ENCODE data around the gene OTUD1.

Gene OTUD1

DNA sequence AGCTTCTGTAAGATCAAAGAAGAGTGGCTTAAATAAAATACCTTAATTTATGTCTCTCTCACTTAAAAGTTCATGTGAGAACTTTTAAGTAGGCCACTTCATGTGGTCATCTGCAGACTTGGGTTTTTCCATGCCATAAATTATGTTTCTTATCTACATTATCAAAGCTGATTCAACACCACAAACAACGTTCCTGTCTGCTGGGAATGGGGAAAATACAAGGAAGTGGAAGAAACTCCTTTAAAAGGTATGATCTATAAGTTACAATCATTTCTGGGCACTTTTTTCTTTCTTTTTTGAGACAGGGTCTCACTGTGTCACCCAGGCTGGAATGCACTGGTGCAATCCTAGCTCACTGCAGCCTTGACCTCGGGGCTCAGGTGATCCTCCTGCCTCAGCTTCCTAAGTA lies 16.9 kb upstream of the OTUD1 start:
- no peak for DNase-seq

DNA sequence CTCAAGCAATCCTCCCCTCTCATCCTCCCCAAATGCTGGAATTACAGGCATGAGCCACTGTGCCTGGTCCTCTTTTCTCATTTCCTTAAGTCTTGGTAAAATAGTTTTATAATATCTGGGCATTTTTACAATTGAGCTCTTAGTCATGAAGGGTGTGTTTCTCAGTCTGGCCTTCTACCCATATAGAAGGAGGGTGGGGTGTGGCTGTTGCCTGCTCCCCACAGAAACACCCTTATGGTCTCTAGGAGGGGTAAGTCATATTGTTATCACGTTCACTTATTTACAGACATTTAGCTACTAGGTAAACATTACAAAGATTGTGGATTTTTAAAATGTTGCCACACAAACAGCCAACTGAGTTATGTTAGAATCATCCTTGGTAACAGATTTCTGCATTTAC lies 6.7 kb upstream of the OTUD1 start:
- no peak for DNase-seq

DNA sequence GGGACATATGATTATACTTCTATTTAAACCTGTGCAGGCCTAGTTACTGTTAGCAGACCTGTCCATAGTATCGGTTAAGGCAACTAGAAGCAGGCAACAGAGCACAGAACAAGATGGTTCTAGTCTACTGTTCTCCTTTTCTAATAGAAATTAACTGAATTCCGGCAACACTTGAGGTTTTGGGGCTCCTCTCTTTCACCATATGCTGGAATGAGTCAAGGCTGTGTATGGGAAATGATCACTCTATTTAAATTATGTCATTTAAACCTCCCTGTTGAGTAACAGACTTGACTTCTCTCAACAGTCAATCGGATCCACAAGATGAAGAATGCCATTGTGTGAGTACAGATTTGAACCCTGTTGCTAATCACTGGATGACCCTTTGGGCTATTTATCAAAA lies 6.2 kb upstream of the OTUD1 start:
- DNase-seq = no peak

DNA sequence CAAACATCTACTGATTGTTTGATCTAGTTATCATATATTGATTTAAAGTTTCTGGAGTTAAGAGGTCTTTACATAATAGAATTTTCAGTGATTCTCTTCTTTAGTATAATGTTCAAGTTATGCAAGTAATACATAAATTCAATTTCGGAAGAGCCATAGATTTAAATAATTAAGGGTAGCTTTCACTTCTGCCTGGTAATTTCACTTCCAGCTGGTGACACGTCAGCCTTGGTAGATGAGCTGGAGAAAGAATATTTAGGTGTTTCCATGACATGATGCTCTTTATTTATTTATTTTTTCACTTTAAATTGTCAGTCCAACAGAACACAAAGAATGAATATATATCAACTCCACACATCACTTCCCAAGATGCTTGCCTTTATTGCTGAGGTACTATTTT lies 5.2 kb upstream of the OTUD1 start:
- DNase-seq = no peak

DNA sequence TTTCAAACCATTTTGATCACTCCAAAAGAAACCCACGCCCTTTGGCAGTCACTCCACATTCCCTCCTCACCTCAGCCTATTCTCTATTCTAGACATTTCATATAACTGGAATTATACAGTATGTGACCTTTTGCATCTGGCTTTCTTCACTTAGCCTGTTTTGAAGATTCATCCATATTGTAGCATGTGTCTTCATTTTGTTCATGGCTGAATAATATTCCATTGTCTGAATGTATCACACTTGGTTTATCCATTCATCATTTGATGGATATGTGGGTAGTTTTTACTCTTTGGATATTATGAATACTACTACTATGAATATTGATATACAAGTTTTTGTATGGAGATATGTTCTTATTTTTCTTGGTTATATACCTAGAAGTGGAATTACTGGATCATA lies 3.5 kb upstream of the OTUD1 start:
- no peak for DNase-seq

DNA sequence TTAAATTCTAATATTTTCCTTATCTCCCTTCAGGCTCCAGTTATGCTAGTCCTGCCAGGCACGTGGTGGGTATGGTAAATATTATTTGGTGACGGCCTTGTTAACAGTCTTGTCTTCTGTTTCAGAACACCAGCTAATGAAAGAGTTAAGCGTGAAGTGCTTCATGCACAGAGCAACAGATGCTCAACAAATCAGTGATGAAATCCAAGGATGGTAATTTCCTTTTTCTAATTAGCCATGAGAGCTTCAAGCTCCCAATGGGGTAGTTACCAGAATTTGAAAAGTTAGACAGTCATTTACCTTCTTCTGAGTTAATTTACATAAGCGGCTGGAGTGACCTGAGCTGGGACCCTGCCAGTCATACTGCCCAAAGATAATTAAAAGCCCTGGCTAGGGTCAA lies 1.9 kb upstream of the OTUD1 start:
- DNase-seq = no peak

DNA sequence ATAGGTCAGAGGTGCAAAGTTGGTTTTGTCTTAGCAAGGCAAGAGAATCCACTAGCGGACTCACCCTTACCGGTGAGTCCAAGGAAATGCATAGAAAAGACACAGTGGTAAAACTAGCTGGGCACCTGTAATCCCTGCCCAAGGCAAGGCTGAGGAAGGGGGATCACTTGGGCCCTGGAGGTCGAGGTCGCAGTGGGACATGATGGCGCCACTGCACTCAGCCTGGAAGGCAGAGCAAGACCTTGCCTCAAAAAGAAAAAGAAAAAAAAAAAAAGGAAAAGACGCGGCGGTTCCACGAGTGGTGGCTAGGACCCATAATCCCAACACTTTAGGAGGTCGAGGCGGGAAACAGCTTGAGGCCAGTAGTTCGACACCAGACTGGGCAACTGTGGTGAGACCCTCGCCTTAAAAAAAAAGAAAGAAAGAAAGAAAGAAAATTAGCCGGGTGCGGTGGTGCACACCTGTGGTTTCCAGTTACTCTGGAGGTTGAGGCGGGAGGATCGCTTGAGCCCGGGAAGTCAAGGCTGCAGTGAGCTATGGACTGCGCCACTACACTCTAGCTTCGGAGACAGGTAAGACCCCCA lies 820 bp upstream of the OTUD1 start:
- no peak for DNase-seq

DNA sequence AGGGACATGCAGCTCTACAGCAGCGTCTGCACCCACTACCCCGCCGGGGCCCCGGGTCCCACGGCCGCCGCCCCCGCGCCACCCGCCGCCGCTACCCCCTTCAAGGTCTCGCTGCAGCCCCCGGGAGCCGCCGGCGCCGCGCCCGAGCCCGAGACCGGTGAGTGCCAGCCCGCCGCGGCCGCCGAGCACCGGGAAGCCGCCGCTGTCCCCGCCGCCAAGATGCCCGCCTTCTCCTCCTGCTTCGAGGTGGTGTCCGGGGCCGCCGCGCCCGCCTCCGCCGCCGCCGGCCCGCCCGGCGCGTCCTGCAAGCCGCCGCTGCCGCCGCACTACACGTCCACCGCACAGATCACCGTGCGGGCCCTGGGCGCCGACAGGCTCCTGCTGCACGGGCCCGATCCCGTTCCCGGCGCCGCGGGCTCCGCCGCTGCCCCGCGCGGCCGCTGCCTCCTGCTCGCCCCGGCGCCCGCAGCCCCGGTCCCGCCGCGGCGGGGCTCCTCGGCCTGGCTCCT lies 631 bp downstream of the OTUD1 start:
- DNase-seq = peak in 3 of 14 donors; percentile 45 to 81 (median 65)

DNA sequence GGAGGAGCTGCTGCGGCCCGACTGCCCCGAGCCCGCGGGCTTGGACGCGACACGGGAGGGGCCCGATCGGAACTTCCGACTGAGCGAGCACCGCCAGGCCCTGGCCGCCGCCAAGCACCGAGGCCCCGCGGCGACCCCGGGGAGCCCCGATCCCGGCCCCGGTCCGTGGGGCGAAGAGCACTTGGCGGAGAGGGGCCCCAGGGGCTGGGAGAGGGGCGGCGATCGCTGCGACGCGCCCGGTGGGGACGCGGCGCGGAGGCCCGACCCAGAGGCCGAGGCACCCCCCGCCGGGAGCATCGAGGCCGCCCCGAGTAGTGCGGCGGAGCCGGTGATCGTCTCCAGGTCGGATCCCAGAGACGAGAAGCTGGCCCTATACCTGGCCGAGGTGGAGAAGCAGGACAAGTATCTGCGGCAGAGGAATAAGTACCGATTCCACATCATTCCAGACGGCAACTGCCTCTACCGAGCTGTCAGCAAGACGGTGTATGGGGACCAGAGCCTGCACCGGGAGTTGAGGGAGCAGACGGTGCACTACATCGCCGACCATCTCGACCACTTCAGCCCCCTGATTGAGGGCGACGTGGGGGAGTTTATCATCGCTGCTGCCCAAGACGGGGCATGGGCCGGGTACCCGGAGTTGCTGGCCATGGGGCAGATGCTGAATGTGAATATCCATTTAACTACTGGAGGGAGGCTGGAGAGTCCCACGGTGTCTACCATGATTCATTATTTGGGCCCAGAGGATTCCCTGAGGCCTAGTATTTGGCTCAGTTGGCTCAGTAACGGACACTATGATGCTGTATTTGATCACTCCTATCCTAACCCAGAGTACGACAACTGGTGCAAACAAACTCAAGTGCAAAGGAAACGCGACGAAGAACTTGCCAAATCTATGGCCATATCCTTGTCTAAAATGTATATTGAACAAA lies 1.4 kb downstream of the OTUD1 start:
- peak in 7 of 14 donors; percentile 25 to 59 (median 35) for DNase-seq

DNA sequence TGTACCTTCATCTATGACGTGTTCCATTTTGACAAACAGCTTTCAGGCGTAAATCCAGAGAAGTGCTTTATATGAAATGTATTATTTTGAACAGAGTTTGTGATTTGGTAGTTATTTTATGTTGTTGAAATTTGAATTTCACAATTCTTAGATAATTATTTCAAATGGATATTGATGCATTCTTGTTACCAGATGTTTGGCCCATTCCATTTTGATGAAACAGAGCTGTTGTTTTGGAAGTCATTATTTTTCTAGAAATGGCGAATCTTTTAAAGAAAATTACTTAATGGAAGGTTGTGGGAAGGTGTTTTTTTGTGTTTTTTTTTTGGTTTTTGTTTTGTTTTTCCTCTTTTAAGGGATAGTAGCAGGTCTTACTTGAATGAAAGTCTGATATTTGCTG lies 2.4 kb downstream of the OTUD1 start:
- DNase-seq = no peak

DNA sequence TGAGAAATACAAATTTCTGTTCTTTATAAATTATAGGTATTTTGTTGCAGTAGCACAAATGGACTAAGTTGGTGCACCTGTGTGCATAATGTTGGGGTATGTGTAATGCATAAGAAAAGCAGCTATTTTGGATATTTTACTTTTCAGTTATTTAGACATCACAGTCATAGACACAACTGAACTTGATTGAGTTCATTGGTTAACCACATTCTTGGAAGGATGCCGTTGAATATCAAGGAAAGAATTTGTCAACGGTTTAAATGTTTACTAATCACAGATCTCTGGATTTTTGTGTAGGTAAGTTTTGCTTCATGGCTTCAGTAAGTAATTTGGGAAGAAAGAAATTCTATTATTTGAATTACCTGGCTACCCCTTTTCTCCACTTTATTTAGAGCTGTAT lies 4.1 kb downstream of the OTUD1 start:
- no peak for DNase-seq

DNA sequence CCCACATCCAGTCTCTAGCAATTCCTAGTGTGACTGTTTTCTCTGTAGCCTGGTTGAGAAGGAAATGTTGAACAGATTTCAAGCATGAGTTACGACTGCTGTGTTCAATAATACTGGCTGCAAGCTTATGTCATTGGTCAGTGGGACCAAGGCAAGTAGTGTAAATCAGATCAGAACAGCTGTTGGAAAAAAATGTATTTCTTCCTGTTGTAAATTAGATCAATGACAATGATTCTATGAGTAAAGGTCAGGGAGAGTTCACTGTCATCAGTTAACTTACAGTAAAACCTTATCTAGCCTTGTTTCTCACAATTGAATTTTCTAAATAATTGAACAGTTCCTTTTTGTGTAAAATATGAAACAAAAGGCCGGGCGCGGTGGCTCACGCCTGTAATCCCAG lies 6.7 kb downstream of the OTUD1 start:
- no peak for DNase-seq

DNA sequence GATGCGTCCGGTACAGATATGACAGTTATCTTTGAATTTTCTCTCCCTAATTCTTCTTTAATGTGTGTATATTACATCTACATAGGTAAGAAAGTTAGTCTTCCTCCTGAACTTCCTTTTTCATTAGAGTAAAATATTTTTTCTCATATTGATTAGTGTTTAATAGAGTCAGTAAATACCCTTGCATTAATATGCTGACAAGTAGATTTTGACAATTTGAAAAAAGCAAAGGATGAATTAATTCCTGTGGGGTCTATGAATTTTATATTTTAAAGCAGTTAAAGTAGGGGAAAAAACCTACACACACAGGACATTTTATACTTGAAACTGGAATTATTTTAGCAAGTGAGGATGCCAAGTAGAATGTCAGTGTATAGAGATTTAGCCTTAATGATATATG lies 9.4 kb downstream of the OTUD1 start:
- DNase-seq = no peak

DNA sequence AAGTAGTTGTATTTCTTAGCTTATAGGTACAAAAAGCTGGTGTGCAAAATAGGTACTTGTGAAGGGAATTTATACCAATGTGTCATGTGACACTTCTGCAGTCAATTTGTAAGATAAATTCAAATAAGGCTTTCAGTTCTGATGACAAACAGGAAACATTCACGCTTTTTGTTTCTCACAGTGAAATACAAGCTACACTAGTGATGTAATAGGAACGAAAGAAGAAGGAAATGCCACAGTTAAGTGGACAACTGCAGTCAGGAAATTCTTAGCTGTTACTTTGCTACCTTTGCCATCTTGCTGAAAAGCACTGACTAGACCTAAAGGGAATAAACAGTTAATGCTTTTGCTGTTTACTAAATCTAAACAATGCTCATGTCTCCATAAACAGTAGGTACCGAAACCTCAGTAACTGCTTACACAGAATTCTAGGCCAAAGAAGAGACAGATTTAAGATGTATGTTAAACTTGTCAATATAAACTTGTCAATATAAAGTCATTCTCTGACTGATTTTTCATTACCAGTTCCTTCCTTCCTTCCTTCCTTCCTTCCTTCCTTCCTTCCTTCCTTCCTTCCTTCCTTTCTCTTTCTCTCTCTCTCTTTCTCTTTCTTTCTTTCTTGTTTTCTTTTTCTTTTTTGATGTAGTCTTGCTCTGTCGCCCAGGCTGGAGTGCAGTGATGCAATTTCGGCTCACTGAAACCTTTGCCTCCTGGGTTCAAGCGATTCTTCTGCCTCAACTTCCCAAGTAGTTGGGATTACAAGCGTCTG lies 10.1 kb downstream of the OTUD1 start:
- no peak for DNase-seq

DNA sequence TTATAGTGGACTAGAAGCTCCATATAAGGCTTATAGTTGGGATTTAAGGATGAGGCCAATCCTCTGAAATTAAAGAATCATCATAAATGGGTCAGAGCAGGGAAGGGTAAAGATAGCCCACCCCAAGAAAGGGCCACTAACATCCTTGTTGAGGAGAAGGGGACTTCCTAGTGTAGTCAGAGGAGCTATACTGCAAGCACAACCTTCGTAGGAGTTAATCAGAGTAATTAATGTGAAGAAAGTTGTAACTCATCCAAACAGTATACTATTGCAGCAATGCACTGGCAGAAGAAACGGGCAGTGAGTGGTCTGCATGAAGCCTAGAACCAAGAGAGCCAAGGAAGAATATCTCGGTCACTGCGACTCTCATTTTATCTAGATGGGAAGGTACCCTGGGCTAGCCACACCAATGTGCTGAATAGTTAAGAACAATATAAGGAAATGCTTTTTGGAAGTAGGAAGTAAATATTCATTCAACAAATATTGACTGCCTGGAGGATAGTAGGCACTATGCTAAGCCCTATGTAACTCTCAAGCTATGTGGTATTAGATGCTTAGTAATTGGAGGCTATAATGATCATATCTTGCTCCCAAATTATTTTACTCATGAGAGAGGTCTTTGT lies 13.3 kb downstream of the OTUD1 start:
- DNase-seq = no peak

DNA sequence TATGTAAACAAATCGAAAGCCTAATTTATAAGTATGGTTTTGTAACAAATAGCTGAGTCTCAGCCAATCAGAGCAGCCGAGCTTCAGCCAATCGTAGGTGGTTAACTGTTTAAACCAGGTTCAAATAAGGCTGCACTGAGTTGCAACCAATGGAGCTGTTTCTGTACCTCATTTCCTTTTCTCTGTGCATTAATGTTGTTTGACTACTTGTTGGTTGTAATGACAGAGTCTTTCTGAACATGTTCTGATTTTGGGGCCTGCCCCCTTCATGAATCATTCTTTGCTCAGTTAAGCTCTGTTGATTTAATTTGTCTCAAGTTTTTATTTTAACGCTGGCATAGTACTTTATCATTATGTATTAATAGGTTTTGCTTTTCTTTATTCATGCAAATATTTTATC lies 14.6 kb downstream of the OTUD1 start:
- no peak for DNase-seq

DNA sequence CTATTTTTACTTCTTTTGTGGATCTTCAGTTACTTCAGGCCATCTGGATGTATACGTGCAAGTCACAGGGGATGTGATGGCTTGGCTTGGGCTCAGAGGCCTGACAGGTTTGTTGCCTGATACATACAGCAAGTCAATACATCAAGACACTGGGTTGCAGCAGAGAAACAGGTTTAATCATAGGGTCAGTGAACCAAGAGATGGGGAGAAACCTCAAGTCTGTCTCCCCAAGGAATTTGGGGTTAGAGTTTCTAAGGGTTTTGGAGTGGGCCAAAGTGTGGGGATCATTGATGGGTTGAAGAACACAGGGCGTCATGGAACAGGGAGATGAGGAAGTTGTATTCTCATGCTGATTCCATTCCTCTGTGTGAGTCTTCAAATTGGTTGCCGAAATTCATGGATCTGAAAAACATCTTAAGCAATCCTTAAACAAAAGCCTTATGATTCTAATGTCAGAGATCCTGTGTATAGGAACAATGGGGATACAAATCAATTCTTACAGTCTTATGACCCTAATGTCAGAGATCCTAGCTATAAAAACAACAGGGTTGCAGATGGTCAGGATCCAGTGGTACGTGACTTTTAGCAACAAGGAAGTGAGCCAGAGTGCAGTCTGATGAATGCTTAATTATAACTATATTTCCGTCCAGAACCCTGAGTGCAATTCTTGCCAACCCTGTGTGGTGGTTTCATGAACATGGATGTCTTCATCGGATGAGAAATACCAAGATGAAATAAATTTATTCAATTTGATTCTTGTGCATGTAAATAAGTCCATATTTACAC lies 18.9 kb downstream of the OTUD1 start:
- DNase-seq = no peak

DNA sequence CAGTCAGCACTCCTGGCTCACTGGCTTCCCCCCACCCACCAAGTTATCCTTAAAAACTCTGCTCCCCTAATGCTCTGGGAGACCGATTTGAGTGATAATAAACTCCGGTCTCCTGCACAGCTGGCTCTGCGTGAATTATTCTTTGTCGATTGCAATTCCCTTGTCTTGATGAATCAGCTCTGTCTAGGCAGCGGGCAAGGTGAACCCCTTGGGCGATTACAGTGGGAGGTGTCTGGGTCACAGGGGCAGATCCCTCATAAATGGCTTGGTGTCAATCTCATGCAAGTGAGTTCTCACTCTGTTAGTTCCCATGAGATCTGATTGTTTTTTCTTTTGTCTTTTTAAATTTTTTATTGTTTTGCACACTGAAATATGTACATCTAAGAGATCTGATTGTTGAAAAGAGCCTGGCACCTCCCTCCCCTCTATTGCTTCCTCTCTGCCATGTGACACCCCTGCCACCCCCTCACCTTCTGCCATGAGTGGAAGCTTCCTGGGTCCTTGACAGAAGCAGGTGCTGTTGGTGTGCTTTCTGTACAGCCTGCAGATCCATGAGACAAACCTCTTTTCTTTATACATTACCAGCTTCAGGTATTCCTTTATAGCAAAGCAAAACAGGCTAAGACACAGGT lies 20.5 kb downstream of the OTUD1 start:
- DNase-seq = no peak

DNA sequence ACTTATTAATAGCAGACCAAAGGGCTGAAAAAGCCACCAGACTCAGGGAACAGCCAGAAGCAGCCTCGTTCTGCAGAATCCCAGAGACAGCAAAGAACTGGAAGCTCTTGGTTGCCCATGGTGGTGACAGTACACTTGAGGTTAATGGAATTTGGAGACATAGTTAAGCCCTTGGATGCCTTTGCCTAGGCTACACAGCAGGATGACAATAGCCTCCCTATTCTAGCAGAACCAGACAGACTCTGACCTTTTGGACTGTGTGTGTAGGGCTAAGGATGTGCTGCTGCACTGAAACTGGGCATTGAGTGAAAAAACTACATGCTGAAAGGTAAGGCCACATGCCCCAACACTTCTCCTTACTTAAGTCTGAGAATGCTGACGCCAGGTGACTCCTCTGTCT lies 22.7 kb downstream of the OTUD1 start:
- DNase-seq = no peak

DNA sequence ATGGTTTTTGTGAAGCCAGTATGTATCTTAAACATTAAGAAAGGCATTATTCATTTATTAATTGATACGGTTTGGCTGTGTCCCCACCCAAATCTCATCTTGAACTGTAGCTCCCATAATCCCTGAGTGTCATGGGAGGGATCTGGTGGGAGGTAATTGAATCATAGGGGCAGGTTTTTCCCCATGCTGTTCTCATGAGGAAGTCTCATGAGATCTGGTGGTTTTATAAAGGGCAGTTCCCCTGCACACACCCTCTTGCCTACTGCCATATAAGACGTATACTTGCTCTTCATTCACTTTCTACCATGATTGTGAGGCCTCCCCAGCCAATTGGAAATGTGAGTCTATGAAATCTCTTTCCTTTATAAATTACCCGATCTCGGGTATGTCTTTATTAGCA lies 28.1 kb downstream of the OTUD1 start:
- DNase-seq = no peak

DNA sequence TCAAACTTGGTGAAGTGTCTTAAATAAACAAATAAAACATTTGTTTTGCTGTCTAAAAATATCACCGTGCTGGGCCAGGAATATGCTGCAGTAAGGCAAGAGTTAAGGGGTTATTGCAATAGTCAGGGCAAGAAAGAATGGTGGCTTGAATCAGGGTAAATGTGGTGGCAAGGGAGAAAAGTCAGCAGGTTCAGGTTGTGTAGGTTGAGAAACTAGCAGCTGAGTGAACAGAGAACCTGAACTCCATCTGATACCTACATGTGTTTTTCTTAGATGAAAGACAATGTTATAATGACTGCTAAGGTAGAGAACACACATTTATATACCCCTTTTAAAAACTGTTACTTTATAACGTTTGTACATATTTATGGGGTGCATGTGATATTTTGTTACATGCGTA lies 28.7 kb downstream of the OTUD1 start:
- no peak for DNase-seq

Measured in C1 segment of cervical spinal cord (tissue), 14 donors.